GM19438 (cell line): ENCODE results near the gene LRP1.

Experiments
- ATAC-seq: cut with Tn5 transposase; IDR thresholded peaks from one replicate; pipeline ENCODE4 v1.9.1; 2021; ENCODE audit warnings: low read depth; ENCODE audit not compliant: unreplicated experiment

LRP1 gene

DNA sequence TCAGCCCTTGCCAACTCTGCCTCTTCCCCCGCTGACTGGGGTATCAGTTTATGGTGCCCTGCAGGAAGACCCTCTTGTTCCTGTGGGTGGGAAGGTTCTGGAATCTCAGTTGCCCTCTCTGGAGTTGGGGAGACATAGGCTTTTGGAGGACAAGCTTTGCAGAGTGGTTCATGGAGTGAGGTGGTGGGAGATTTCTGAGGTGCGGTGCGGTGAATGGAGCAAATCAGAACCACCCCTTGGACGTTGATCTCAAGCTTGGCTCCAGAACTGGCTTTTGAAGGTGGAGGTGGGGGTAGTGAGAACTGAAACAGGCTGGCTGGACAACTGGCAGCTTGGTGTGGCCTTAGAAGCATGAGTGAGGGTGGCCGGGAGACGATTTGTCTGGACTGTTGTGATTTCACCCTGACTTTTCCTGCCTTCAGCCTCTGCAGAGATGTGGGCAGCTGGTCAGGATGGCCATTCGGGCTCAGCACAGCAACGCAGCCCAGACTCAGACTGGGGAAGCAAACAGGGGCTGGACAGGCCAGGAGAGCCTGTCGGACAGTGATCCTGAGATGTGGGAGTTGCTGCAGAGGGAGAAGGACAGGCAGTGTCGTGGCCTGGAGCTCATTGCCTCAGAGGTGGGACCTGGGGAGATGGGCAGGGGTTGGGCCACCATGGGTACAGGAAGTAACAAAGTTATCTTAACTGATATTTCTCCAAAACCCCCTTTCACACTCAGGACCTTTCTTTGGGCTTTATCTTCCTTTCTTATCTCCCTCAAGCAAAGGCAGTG, 102.3 kb downstream of the LRP1 start:
- no peak for ATAC-seq

- no peak for ATAC-seq
These were observed 103.2 kb downstream of the LRP1 start for GRCh38 chr12:57231276-57232021.

DNA sequence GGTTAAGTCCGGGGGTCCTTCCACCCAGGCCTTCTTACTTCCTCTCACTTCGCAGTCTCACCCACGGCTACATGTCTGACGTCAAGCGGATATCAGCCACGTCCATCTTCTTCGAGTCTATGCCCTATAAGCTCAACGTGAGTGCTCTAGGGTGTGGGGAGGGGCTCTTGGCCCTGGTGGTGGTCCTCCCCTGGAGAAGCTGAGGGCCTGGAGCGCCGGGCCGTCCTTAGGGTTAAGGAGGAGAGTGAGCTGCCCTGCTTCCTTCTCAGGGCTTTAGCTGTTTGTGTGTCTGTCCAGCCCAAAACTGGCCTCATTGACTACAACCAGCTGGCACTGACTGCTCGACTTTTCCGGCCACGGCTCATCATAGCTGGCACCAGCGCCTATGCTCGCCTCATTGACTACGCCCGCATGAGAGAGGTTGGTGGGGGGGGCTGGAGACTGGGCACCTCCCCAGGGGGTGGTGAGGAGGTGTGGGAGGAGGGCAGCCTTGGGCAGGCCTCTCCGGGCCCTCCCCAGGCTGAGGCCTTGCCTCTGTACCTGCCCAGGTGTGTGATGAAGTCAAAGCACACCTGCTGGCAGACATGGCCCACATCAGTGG, 104.0 kb downstream of the LRP1 start:
- ATAC-seq, result no peak

DNA sequence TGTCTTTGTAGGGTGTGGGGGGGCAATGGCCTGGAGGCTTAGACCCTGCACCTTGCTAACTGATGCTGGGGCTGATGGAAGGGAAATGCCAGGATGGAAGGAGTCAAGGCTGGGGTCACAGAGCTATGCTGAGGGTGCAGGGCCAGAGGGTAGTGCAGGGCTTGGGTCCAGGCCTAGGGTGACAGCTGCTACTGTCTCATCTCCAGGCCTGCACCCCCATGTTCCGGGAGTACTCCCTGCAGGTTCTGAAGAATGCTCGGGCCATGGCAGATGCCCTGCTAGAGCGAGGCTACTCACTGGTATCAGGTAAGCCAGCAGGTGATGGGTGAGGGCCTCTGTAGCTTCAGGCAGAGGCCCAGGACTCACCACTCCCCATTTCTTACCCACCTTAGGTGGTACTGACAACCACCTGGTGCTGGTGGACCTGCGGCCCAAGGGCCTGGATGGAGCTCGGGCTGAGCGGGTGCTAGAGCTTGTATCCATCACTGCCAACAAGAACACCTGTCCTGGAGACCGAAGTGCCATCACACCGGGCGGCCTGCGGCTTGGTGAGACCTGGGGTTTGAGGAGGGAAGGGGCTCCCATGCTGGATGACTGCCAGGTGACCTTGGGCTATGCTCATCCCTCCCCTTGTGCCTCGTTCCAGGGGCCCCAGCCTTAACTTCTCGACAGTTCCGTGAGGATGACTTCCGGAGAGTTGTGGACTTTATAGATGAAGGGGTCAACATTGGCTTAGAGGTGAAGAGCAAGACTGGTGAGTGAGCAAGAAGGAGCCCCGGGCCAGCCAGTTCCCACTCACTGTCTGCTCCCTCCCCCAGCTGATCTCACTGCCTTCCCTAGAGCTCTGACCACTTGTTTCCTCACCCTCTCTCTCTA, 105.3 kb downstream of the LRP1 start:
- no peak for ATAC-seq

DNA sequence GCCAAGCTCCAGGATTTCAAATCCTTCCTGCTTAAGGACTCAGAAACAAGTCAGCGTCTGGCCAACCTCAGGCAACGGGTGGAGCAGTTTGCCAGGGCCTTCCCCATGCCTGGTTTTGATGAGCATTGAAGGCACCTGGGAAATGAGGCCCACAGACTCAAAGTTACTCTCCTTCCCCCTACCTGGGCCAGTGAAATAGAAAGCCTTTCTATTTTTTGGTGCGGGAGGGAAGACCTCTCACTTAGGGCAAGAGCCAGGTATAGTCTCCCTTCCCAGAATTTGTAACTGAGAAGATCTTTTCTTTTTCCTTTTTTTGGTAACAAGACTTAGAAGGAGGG, 105.9 kb downstream of the LRP1 start:
- no peak for ATAC-seq

- no peak for ATAC-seq
These were observed 106.3 kb downstream of the LRP1 start for GRCh38 chr12:57234571-57235016.

DNA sequence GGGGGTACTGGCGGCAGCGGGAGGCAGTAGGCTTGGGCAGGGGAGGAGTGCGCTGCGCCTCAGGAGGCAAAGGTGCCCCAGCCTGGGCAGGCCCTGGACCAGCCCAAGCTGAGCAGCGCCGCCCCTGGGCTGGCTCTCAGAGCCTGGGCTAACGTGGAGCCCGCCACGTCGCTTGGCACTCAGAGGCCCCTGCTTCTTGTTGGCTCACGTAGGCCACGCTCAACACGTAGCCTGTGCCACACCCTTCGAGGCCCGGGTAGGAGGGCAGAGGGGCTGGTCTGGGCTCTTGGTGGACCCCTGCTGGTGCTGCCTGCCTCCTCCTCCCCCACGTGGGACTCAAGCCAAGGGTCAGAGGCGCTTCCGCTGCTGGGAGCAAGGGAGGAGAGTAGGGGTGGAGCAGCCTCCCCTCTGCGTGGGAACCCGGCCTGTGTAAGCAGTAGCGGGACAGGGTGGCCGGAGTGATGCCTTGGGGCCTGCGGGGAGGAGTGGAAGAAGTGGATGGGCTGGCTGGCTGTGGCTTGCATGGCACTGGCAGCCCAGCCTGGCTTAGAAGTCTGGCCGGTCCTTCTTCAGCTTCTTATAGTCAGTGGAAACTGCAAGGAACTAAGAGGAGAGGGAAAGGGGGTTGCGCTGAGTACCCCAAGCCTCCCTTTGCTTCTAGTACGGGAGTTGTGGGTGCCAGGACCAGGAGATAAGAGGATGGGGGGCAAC, 106.9 kb downstream of the LRP1 start:
- no peak for ATAC-seq

GRCh38 chr12:57235728-57236131, 107.4 kb downstream of the LRP1 start:
- no peak for ATAC-seq

DNA sequence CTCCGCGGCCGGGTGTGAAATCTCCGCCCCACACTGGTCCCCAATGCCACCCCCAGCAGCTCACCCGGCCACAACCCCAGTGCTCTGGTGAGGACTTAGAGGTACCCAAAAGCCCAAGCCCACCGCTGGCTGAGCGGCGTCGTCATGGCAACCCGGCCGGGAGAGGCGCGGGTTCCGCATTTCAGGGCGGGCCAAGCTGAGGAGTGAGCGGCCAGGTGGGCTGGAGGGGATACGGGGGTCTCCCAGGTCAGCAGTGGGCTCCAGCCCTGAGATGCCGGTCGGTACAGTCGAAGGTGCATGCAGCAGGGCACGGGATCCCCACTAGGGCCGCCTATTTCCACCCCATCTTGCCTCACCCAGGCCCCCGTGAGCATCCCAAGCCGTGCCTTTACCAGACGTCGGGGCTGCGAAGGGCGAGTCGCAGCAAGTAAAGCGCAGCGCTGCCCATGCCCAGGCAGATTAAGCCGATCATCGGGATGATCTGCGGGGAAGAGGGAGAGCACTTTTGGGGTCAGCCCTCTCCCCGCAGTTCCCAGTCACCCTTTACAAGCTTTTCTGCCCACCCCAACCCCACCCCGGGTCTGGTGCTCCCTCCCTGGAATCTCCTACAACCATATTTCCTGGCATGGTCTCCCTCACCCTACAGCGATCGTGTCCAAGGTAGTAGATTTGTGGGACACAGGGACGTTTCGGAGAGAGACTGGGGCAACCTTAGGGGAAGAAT, 108.1 kb downstream of the LRP1 start:
- no peak for ATAC-seq

GRCh38 chr12:57236925-57237595, 108.8 kb downstream of the LRP1 start:
- ATAC-seq, result no peak

DNA sequence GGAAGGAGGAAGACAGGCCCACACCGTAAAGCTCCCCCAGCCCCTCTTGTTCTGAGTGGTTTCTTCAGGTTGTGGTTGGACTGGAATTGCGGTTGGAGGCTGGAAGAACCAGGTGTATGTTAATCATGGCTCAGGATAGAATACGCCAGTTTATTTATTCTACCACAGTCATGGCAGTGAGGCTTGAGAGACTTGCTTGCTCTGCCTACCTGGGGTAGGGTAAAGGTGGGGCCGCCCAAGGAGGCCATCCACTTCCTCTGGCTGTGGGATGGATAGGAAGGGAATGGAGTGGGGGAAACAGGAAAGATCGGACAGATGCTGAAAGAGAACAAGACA, 109.3 kb downstream of the LRP1 start:
- no peak for ATAC-seq

GRCh38 chr12:57237932-57238853, 109.9 kb downstream of the LRP1 start:
- no peak for ATAC-seq

- peak; percentile 42 for ATAC-seq
These were observed 110.7 kb downstream of the LRP1 start for GRCh38 chr12:57238854-57239554.

DNA sequence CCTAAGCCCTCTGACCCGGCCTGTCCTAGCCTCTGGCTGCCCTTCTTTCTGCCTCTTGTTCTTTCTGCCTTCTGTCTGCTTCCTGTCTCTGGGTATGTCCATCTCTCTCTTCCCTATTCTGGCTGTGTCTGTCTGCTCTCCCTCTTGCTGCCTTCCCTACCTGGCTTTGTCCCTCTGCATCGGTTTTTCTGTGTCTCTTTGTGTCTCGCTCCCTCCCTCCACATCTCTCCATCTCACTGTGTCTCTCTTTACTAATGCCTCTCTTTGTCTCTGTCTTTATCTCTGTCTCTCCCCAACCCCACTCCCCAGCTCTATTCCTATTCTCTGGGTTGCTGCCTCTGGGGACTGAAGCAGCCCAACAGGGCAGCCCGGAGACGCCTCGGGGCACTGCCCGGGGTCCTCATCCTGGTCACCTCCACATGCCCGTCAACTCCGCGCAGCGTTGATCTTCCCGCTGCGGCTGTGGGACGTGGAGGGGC, 111.3 kb downstream of the LRP1 start:
- no peak for ATAC-seq

GRCh38 chr12:57240066-57240921, 112.0 kb downstream of the LRP1 start:
- no peak for ATAC-seq

GRCh38 chr12:57240926-57241401, 112.7 kb downstream of the LRP1 start:
- no peak for ATAC-seq
